Right kidney (tissue), 1 donor: Measurements from ENCODE around the gene PNRC1.
"Not testable (repeated sequence)": the region's sequence is repeated elsewhere in the genome, so short reads cannot be mapped to it uniquely, and the experiment has no call there.

ENCODE experiments used
- DNase-seq: peaks from one replicate; pipeline ENCODE4 v3.0.0-alpha.2; 2016

The PNRC1 gene

DNA sequence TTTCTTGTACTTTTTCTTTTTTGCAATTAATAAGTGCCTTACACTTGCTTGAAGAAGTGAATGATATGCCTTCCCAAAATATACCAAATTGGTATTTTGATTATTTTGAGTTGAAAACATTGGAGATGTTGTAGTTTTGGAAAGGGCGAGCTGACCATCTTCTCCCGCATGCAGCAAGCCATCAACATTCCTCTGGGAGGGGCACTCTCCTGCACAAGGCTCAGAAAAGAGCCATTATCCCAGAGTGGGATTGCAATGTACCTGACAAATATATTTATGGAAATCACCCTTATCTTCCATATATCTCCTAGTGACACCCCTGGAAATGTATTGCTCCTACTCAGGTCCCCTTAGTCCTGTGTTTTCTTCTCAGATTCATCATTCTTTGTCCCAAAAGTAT is 22.8 kb upstream of the PNRC1 start:
- DNase-seq: no peak

GRCh38 chr6:89058627-89059026 is 21.9 kb upstream of the PNRC1 start:
- DNase-seq: no peak

DNA sequence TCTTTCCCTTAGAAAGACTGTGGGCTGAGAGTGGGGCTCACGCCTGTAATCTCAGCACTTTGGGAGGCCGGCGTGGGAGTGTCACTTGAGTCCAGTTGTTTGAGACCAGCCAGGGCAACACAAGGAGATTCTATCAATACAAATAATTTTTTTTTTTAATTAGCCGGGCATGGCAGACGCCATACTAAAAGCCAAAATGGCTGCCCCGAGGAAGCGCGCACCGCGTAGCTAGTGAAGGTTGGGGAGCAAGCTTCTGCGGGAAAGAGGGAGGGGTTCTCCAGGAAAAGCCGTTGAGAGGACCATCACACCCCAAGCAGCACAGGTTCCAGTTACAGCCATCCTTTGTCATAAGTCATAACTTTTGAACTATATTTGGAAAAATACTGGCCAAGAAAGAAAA is 21.3 kb upstream of the PNRC1 start:
- no peak for DNase-seq

- DNase-seq: no peak
These were observed 16.7 kb upstream of the PNRC1 start for GRCh38 chr6:89063881-89064280.

DNA sequence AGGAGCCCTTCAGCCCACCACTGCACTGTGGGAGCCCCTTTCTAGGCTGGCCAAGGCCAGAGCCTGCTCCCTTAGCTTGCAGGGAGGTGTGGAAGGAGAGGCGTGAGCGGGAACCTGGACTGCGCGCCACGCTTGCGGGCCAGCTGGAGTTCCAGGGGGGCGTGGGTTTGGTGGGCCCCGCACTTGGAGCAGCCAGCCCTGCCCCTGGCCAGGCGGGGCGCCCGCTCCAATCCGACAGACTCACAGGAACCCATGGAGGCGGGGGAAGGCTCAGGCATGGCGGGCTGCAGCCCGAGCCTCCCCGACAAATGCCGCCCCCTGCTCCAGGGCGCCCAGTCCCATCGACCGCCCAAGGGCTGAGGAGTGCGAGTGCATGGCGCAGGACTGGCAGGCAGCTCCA is 15.6 kb upstream of the PNRC1 start:
- DNase-seq: not testable (repeated sequence)

- not testable (repeated sequence) for DNase-seq
These were observed 14.4 kb upstream of the PNRC1 start for GRCh38 chr6:89066121-89066520.

DNA sequence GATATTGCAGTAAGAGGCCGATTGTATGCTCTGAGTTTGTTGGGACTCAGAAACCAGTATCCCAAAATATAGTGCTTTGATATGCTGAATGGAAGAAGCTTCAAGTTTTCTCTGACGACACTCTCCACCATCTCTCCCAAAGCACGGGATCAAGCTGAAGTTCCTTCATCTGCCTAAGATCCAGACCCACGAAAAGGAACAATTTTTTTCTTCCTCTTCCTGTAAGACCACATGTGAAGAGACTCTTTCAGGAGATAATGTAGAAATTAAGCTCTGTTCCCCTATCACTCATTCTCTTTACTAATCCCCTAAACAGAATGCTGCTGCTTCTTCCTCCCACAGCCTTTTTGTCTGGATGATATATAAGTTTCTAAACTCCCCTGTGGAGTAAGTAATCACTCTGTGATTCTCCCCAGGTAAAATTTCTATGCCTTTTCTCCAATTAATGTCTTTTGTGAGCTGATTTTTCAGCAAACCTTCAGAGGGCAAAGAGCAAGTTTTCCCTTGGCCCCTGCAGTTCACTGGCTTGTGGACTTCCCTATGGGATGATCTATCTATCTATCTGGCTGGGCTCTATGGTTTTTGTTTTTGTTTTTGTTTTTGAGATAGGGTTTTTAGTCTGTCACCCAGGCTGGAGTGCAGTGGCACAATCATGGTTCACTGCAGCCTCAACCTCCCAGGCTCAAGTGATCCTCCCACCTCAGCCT is 13.5 kb upstream of the PNRC1 start:
- DNase-seq: no peak

DNA sequence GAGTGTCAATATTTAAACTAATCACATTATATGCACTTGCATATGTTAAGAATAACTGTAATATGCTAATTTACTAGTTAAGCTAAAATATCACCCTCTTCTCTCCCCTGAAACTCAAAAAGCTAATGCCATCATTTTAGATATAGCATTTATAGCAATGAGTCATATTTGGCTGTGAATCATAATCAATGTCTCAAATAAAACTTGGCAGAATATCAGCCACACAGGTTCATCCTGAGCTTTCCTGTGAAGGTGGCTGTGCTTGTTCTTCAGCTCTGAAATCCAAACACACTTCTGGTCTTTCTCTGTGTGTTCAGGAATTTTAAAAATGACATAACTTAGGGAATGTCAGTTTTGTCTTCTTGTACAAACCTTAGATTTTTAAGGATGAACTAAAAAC is 12.8 kb upstream of the PNRC1 start:
- DNase-seq: no peak

DNA sequence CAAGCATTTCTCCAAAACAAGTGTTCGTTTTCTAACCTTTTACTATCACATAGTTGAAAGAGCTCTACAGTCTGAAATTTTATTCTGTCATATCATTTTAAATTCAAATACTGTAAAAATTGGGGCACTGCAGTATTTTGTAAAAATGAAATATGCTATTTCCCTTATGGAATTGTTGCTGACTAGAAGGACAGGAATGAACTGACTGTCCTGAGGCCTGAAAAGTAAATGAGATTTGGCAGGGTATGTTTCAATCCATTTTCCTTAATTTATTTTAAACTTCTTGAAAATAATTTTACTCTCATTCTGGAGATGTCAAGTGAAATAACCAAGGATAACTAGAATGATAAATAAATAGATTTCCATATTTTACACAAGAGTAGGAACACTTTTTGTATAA is 11.9 kb upstream of the PNRC1 start:
- no peak for DNase-seq

- DNase-seq: no peak
These were observed 10.9 kb upstream of the PNRC1 start for GRCh38 chr6:89069536-89070163.

DNA sequence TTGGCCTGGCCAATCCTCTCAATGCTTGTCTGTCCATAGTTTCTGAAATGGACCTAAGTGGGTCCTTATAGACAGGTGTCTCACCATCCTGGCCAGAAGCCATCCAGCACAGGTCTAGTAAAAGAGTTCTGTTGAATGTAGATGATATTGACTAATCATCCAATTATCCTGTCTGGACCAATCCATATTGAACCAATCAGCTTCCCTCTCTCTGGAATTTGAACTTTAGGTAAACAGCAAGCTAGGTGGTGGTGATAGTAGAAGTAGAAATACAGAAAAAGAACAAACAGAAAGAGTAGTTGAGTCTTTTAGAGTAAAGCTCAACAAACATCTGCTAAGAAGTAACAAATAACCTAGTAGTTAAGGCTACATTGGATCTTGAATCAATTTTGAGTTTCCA is 9.5 kb upstream of the PNRC1 start:
- DNase-seq: no peak

GRCh38 chr6:89073014-89073620 is 7.4 kb upstream of the PNRC1 start:
- no peak for DNase-seq

- no peak for DNase-seq
These were observed 6.7 kb upstream of the PNRC1 start for GRCh38 chr6:89073840-89074239.

DNA sequence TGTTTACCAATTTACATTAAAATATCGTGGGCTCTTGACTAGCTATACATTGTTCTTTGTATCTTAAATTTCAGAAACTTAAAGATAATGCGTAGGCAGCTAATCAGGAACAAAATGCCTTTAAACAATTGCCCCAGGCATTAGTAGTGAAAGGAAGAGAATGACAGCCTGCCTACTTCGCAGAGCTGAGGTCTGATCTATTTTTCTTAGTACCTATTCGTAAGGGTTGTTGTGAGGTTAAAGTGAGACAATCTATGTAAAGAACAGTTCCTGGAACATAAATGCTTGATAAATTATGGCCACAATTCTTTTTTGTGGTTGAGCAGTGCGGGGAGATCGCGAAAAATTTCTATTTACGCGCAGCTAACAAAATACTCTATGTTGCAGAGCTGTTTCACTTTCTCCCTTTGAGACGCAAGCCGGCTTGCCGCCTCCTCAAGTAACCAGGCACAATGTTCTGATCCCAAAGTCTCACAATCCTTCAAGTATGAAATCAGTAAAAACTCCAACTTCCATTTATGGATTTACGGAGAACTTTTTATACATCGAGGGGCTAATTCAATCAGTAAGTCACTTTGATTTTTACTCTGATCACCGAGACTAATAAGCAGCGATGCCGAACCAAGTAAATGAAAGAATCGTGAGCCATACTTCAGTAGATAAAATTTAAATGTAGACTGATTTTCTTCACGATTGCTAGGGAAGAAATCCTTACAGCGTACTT is 878 bp upstream of the PNRC1 start:
- peak; percentile 89 for DNase-seq

DNA sequence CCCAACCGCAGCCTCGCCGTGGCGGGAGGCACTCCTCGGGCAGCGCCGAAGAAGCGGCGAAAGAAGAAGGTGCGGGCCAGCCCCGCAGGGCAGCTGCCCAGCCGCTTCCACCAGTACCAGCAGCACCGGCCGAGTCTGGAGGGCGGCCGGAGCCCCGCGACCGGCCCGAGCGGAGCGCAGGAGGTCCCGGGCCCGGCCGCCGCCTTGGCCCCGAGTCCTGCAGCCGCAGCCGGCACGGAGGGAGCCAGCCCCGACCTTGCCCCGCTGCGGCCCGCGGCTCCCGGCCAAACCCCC is 525 bp downstream of the PNRC1 start:
- no peak for DNase-seq

GRCh38 chr6:89081423-89082322 is 1.1 kb downstream of the PNRC1 start:
- peak; percentile 93 for DNase-seq

DNA sequence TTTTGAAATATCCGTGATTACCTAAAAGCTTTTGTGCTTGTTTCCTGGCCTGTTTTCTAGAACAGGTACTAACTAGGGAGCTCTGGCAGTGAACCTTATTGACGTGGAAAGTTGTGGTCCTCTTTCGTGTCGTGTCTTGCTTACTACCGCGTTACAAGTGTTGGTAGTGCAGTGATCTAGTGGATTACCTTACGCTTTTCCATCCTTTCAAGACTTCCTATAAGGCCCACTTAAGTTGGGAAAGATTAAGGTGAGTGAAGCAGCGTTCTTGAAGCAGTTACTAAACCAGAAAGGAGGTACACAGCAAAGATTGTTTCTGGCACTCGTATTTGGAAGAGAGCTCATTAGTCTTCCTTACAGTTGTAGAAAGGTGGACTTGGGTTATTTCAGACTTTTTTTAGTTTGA is 1.9 kb downstream of the PNRC1 start:
- DNase-seq: peak; percentile 48

DNA sequence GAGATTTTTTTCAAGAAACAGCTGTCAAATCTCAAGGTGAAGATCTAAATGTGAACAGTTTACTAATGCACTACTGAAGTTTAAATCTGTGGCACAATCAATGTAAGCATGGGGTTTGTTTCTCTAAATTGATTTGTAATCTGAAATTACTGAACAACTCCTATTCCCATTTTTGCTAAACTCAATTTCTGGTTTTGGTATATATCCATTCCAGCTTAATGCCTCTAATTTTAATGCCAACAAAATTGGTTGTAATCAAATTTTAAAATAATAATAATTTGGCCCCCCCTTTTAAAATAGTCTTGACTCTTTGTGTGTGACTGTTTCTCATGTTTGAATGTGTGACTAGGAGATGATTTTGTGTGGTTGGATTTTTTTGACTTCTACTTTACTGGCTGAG is 4.0 kb downstream of the PNRC1 start:
- no peak for DNase-seq

- DNase-seq: no peak
These were observed 4.4 kb downstream of the PNRC1 start for GRCh38 chr6:89084954-89085353.

- no peak for DNase-seq
These were observed 5.1 kb downstream of the PNRC1 start for GRCh38 chr6:89085409-89086205.

- DNase-seq: no peak
These were observed 7.3 kb downstream of the PNRC1 start for GRCh38 chr6:89087881-89088280.

- DNase-seq: no peak
These were observed 17.9 kb downstream of the PNRC1 start for GRCh38 chr6:89098461-89098860.
